GM23338 (cell line): ENCODE measurements around the gene PRUNE2. TPM values are rescaled to one million over a fixed set of nuclear protein-coding genes. Genes with fewer than 3 reads are reported as not detected.

Source experiments
- ATAC-seq: fragments of 200-7000 bp; cut with Tn5 transposase; 3 replicates; pipeline ENCODE4 v1.9.1; 2020
- DNase-seq: peaks from one replicate; pipeline ENCODE4 v3.0.0-alpha.2; 2015; ENCODE audit warnings: low spot score
- H2AFZ ChIP-seq: fragments of 200-600 bp; sonication (generic); 2 replicates; pipeline ENCODE4 v1.8.0; 2016; ENCODE audit warnings: antibody characterized with exemption, mild to moderate bottlenecking, moderate library complexity
- H3F3A ChIP-seq: fragments of 200-600 bp; sonication (generic); replicated peaks from 2 replicates; pipeline ENCODE4 v1.8.0; 2017; ENCODE audit warnings: antibody characterized with exemption, mixed run types, low read depth
- H3K27ac ChIP-seq: fragments of 200-600 bp; sonication (generic); 2 replicates; pipeline ENCODE4 v1.6.1; 2016; ENCODE audit warnings: low read depth
- H3K27me3 ChIP-seq: fragments of 200-600 bp; sonication (generic); 2 replicates; pipeline ENCODE4 v1.8.0; 2016; ENCODE audit warnings: mild to moderate bottlenecking, mixed run types, moderate library complexity; ENCODE audit not compliant: insufficient read depth
- H3K36me3 ChIP-seq: fragments of 200-600 bp; sonication (generic); 2 replicates; pipeline ENCODE4 v1.8.0; 2016; ENCODE audit warnings: mild to moderate bottlenecking; ENCODE audit not compliant: insufficient read depth
- H3K4me1 ChIP-seq: fragments of 200-600 bp; sonication (generic); 2 replicates; pipeline ENCODE4 v1.8.0; 2016; ENCODE audit warnings: mild to moderate bottlenecking, moderate library complexity; ENCODE audit not compliant: insufficient read depth
- H3K4me2 ChIP-seq: fragments of 200-600 bp; sonication (generic); 2 replicates; pipeline ENCODE4 v1.7.1; 2017; ENCODE audit warnings: mixed run types
- H3K4me3 ChIP-seq: fragments of 200-600 bp; sonication (generic); 2 replicates; pipeline ENCODE4 v1.6.1; 2016; ENCODE audit warnings: mixed run types
- H3K79me2 ChIP-seq: fragments of 200-600 bp; sonication (generic); replicated peaks from 2 replicates; pipeline ENCODE4 v1.8.0; 2017; ENCODE audit warnings: mild to moderate bottlenecking; ENCODE audit not compliant: insufficient read depth
- H3K9me2 ChIP-seq: fragments of 200-600 bp; sonication (generic); 2 replicates; pipeline ENCODE4 v1.8.0; 2017; ENCODE audit not compliant: insufficient read depth
- H4K20me1 ChIP-seq: fragments of 200-600 bp; sonication (generic); replicated peaks from 2 replicates; pipeline ENCODE4 v1.8.0; 2017; ENCODE audit warnings: mild to moderate bottlenecking; ENCODE audit not compliant: insufficient read depth
- H3K27ac Mint-ChIP-seq: 2 replicates; pipeline ENCODE4 v1.8.0; 2020; ENCODE audit warnings: inconsistent platforms, mild to moderate bottlenecking, moderate library complexity, mixed read lengths
- H3K27me3 Mint-ChIP-seq: 3 replicates; pipeline ENCODE4 v1.8.0; 2022; ENCODE audit warnings: low read depth, mild to moderate bottlenecking, moderate library complexity, mixed read lengths, inconsistent platforms; ENCODE audit not compliant: insufficient read depth, poor library complexity
- H3K36me3 Mint-ChIP-seq: 3 replicates; pipeline ENCODE4 v1.8.0; 2021; ENCODE audit warnings: low read depth, mild to moderate bottlenecking, inconsistent platforms, moderate library complexity, mixed read lengths
- H3K4me1 Mint-ChIP-seq: 3 replicates; pipeline ENCODE4 v1.8.0; 2020; ENCODE audit warnings: mild to moderate bottlenecking, inconsistent platforms, mixed read lengths
- H3K4me3 Mint-ChIP-seq: 3 replicates; pipeline ENCODE4 v1.8.0; 2021; ENCODE audit warnings: moderate library complexity, mild to moderate bottlenecking, inconsistent platforms, mixed read lengths
- H3K9me3 Mint-ChIP-seq: 3 replicates; pipeline ENCODE4 v1.8.0; 2020; ENCODE audit warnings: moderate library complexity, mild to moderate bottlenecking, inconsistent platforms, mixed read lengths
- CREB1 ChIP-seq: fragments of 250-450 bp; sonication (Bioruptor Pico); IDR thresholded peaks from 2 replicates; pipeline ENCODE4 v1.5.0; 2020; ENCODE audit warnings: low read depth, mild to moderate bottlenecking, moderate library complexity
- ETS1 ChIP-seq: IDR thresholded peaks from 2 replicates; pipeline ENCODE4 v1.6.1; 2016; ENCODE audit warnings: antibody characterized with exemption
- EZH2 ChIP-seq: fragments of 200-600 bp; sonication (generic); IDR thresholded peaks from one replicate; pipeline ENCODE4 v1.8.0; 2017; ENCODE audit warnings: antibody characterized with exemption, mild to moderate bottlenecking, low read depth; ENCODE audit not compliant: unreplicated experiment
- JUNB ChIP-seq: IDR thresholded peaks from one replicate; pipeline ENCODE4 v1.6.1; 2016; ENCODE audit warnings: antibody characterized with exemption; ENCODE audit not compliant: unreplicated experiment
- NANOG ChIP-seq: IDR thresholded peaks from 2 replicates; pipeline ENCODE4 v1.6.1; 2016; ENCODE audit warnings: antibody characterized with exemption, borderline replicate concordance
- POLR2AphosphoS5 ChIP-seq: IDR thresholded peaks from 2 replicates; pipeline ENCODE4 v1.6.1; 2016; ENCODE audit warnings: antibody characterized with exemption, low read depth
- STAT1 ChIP-seq: IDR thresholded peaks from one replicate; pipeline ENCODE4 v1.6.1; 2016; ENCODE audit warnings: antibody characterized with exemption; ENCODE audit not compliant: unreplicated experiment
- ZNF331 ChIP-seq: fragments of 250-450 bp; sonication (Bioruptor Pico); IDR thresholded peaks from 2 replicates; pipeline ENCODE4 v1.5.0; 2020; ENCODE audit warnings: low read depth, mild to moderate bottlenecking, moderate library complexity
- ZNF462 ChIP-seq: fragments of 250-450 bp; sonication (Bioruptor Pico); IDR thresholded peaks from 2 replicates; pipeline ENCODE4 v1.5.0; 2020; ENCODE audit warnings: mild to moderate bottlenecking, moderate library complexity
- polyA plus RNA-seq: library from polyadenylated mRNA; unstranded; fragments of >200 nt; fragmentation: Nextera tagmentation; extraction: Ambion mirVana; gene quantifications from 2 replicates; pipeline ENCODE4 v1.2.1, GENCODE V29; 2016
- total RNA-seq: library from RNA; depleted of rRNA; stranded (reverse); fragments of >200 nt; shearing (Covaris generic); gene quantifications from 2 replicates; pipeline ENCODE4 v1.2.3, GENCODE V29; 2014
- TF ChIP-seq, protein P1 (sequence below): IDR thresholded peaks from one replicate; pipeline ENCODE4 v1.6.1; 2018; ENCODE audit warnings: antibody characterized with exemption; ENCODE audit not compliant: unreplicated experiment

PRUNE2 gene
- total and polyA plus RNA-seq, 2 experiments from 2014 or later: 10.6 to 26.5 TPM

DNA sequence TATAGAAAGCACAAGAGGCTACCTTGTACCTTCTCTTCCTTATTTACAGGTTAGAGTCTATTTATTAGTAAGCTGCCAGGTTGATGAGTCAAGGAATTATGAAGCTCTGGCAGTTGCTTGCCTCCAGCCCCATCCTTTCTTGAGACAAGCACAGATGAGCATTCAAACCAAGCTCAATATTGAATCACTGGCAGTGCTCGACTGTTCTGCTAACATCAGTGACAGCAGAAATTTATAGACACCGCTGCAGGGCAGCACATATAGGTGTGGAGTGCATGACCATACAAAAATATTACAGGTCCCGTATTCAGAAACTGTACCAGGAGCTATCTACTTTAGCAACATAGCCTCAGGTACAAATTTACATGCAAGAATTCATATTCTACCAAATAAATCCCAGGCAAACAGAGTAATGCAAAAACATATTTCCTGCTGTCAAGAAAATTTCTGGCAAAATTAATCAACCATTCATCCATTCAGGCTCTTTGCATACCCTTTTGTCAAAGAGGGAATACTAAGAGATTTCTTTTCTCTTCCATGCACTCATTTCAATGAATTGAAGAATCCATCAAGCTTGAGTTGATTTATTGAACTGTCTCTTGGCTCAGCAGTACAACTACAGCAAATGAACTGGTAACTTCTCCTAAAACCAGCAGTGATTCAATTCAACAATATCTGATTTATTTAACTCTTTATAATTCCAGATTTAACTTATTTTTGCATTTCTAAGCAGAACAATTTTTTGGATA, 168.6 kb downstream of the PRUNE2 start (continued):
- TF ChIP-seq, protein P1, sequence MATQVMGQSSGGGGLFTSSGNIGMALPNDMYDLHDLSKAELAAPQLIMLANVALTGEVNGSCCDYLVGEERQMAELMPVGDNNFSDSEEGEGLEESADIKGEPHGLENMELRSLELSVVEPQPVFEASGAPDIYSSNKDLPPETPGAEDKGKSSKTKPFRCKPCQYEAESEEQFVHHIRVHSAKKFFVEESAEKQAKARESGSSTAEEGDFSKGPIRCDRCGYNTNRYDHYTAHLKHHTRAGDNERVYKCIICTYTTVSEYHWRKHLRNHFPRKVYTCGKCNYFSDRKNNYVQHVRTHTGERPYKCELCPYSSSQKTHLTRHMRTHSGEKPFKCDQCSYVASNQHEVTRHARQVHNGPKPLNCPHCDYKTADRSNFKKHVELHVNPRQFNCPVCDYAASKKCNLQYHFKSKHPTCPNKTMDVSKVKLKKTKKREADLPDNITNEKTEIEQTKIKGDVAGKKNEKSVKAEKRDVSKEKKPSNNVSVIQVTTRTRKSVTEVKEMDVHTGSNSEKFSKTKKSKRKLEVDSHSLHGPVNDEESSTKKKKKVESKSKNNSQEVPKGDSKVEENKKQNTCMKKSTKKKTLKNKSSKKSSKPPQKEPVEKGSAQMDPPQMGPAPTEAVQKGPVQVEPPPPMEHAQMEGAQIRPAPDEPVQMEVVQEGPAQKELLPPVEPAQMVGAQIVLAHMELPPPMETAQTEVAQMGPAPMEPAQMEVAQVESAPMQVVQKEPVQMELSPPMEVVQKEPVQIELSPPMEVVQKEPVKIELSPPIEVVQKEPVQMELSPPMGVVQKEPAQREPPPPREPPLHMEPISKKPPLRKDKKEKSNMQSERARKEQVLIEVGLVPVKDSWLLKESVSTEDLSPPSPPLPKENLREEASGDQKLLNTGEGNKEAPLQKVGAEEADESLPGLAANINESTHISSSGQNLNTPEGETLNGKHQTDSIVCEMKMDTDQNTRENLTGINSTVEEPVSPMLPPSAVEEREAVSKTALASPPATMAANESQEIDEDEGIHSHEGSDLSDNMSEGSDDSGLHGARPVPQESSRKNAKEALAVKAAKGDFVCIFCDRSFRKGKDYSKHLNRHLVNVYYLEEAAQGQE: no peak
- TF ChIP-seq ZNF331 (CRISPR knock-in tag): no peak
- TF ChIP-seq NANOG: no peak
- no peak for TF ChIP-seq CREB1 (CRISPR knock-in tag)
- TF ChIP-seq POLR2AphosphoS5: no peak
- TF ChIP-seq JUNB: no peak
- no peak for TF ChIP-seq STAT1
- no peak for TF ChIP-seq ETS1

DNA sequence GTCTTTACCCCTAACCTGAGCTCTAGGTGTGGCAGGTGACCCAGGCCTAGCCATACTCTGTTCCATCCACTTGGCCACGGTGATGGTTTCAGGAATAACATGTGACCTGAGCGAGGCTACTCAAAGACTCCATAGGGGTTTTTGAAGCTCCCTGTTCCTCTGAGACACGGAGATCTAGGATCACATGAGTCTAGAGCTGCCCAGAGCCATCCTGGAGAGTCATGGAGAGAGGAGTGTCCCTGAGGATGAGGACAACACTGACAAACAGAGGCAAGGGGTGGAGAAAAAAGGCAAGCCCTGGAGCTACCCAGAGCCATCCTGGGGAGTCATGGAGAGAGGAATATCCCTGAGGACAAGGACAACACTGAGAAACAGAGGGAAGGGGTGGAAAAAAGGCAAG, 171.2 kb downstream of the PRUNE2 start:
- H4K20me1 ChIP-seq: no peaks in the 10 kb centered on the region
- no peak overlapping the region for H3K27ac ChIP-seq
- H3K4me1 Mint-ChIP-seq: no peaks in the 10 kb centered on the region
- no peak for DNase-seq
- H3K79me2 ChIP-seq: no peaks in the 10 kb centered on the region
- H2AFZ ChIP-seq: no peak overlapping the region
- H3K4me2 ChIP-seq: no peak overlapping the region
- H3K9me3 Mint-ChIP-seq: no peaks in the 10 kb centered on the region
- H3K4me1 ChIP-seq: no peaks in the 10 kb centered on the region
- H3K27me3 Mint-ChIP-seq: peaks cover 8% of the 10 kb centered on the region
- no peak overlapping the region for H3K4me3 ChIP-seq
- no peaks in the 10 kb centered on the region for H3K9me2 ChIP-seq
- H3K36me3 ChIP-seq: no peaks in the 10 kb centered on the region
- H3K36me3 Mint-ChIP-seq: no peaks in the 10 kb centered on the region
- H3F3A ChIP-seq: no peaks in the 10 kb centered on the region
- no peak overlapping the region for H3K4me3 Mint-ChIP-seq
- H3K27ac Mint-ChIP-seq: no peak overlapping the region
- no peak for ATAC-seq
- H3K27me3 ChIP-seq: no peaks in the 10 kb centered on the region
- TF ChIP-seq, protein P1: no peak
- TF ChIP-seq POLR2AphosphoS5: no peak
- no peak for TF ChIP-seq EZH2
- no peak for TF ChIP-seq ZNF462 (CRISPR knock-in tag)
- no peak for TF ChIP-seq JUNB
- TF ChIP-seq STAT1: no peak
